OCI-LY7 (cell line): ENCODE measurements around the gene METTL1. TPM values are rescaled to one million over a fixed set of nuclear protein-coding genes. Genes with fewer than 3 reads are reported as not detected.
"Not testable (repeated sequence)": the region's sequence is repeated elsewhere in the genome, so short reads cannot be mapped to it uniquely, and the experiment has no call there.

Experiments used
- Bru-seq: library from RNA; stranded (reverse); fragments of 400-500 nt; gene quantifications from one replicate; lab custom pipeline; 2021; lab: Mats Ljungman, UMichigan
- BruChase-seq, 2 experiments: library from RNA; stranded (reverse); fragments of 400-500 nt; gene quantifications; one replicate each; lab custom pipeline; 2021; lab: Mats Ljungman, UMichigan
- BruUV-seq: library from RNA; stranded (reverse); fragments of 400-500 nt; replicated peaks from 2 replicates; lab custom pipeline; 2021; lab: Mats Ljungman, UMichigan
- CTCF ChIA-PET: fragments of 300-600 bp; sonication (Branson Sonifier 250); formaldehyde crosslinking; loops from one replicate; lab custom pipeline; 2022; ENCODE audit warnings: antibody characterized with exemption; ENCODE audit not compliant: unreplicated experiment; lab: Charles Lee
- POLR2A ChIA-PET: fragments of 300-600 bp; sonication (Branson Sonifier 250); formaldehyde crosslinking; loops from one replicate; lab custom pipeline; 2022; ENCODE audit warnings: antibody characterized with exemption; lab: Charles Lee
- DNase-seq: peaks from one replicate; pipeline ENCODE4 v3.0.0-alpha.2; 2015; ENCODE audit warnings: low spot score
- H2AFZ ChIP-seq: fragments of 200-600 bp; sonication (generic), shearing (Covaris generic); 2 replicates; pipeline ENCODE4 v1.6.1; 2014; ENCODE audit warnings: mild to moderate bottlenecking, antibody characterized with exemption, low read length, moderate library complexity
- H3K27ac ChIP-seq: fragments of 200-600 bp; sonication (generic); 2 replicates; pipeline ENCODE4 v1.5.1; 2014; ENCODE audit warnings: mixed run types, low read depth, mild to moderate bottlenecking, moderate library complexity, low read length, inconsistent platforms; ENCODE audit not compliant: poor library complexity, severe bottlenecking
- H3K36me3 ChIP-seq: fragments of 200-600 bp; sonication (generic); 2 replicates; pipeline ENCODE4 v1.6.1; 2014; ENCODE audit warnings: mild to moderate bottlenecking, antibody characterized with exemption, low read length, moderate library complexity, mixed read lengths; ENCODE audit not compliant: insufficient read depth
- H3K4me1 ChIP-seq: fragments of 200-600 bp; sonication (generic); 2 replicates; pipeline ENCODE4 v1.5.1; 2014; ENCODE audit warnings: mild to moderate bottlenecking, low read length; ENCODE audit not compliant: insufficient read depth, poor library complexity, severe bottlenecking
- H3K4me2 ChIP-seq: fragments of 200-600 bp; sonication (generic); 2 replicates; pipeline ENCODE4 v1.6.1; 2014; ENCODE audit warnings: mild to moderate bottlenecking, low read length
- H3K4me3 ChIP-seq: fragments of 200-600 bp; sonication (generic); 2 replicates; pipeline ENCODE4 v1.5.1; 2014; ENCODE audit warnings: mild to moderate bottlenecking, low read depth, low read length; ENCODE audit not compliant: poor library complexity, severe bottlenecking
- H3K79me2 ChIP-seq: fragments of 200-600 bp; sonication (generic); 2 replicates; pipeline ENCODE4 v1.6.1; 2016; ENCODE audit warnings: low read depth, mild to moderate bottlenecking, low read length, moderate library complexity, mixed read lengths; ENCODE audit not compliant: insufficient read depth
- H3K9me2 ChIP-seq: fragments of 200-600 bp; sonication (generic); 2 replicates; pipeline ENCODE4 v1.6.1; 2016; ENCODE audit warnings: mild to moderate bottlenecking, low read length, mixed read lengths; ENCODE audit not compliant: insufficient read depth
- H3K9me3 ChIP-seq: fragments of 200-600 bp; sonication (generic); 2 replicates; pipeline ENCODE4 v1.6.1; 2014; ENCODE audit warnings: mild to moderate bottlenecking, mixed run types, low read length, mixed read lengths
- H4K20me1 ChIP-seq: fragments of 200-600 bp; sonication (generic); 2 replicates; pipeline ENCODE4 v1.6.1; 2014; ENCODE audit warnings: mild to moderate bottlenecking, antibody characterized with exemption, low read length, moderate library complexity, mixed read lengths; ENCODE audit not compliant: insufficient read depth
- CTCF ChIP-seq: fragments of 200-600 bp; sonication (generic); conservative IDR thresholded peaks from 2 replicates; pipeline ENCODE4 v1.5.1; 2014; ENCODE audit warnings: mild to moderate bottlenecking, antibody characterized with exemption, low read length, moderate library complexity, mixed read lengths
- EZH2phosphoT487 ChIP-seq: fragments of 200-600 bp; sonication (generic); IDR thresholded peaks from 2 replicates; pipeline ENCODE4 v1.6.1; 2018; ENCODE audit warnings: low read depth, borderline replicate concordance, mild to moderate bottlenecking, mixed run types, antibody characterized with exemption, low read length, moderate library complexity, mixed read lengths
- intact Hi-C: fragments of 100-400 bp; cut with micrococcal nuclease; formaldehyde crosslinking; loops from one replicate; pipeline ENCODE4 v1.10.0; 2022; ENCODE audit not compliant: unreplicated experiment
- long read RNA-seq: library from polyadenylated mRNA; stranded (forward); transcript quantifications from one replicate; pipeline ENCODE4 v2.0.0, GENCODE V29; 2022
- total RNA-seq, 2 experiments: library from RNA; depleted of rRNA in 1 of 2; stranded (reverse); fragments of >200 nt in 1 of 2; shearing (Covaris generic) in 1 of 2; gene quantifications; 2 replicates each; pipeline ENCODE4 v1.2.3, GENCODE V29; 2014 to 2022

Gene METTL1
- total RNA-seq (2014; rRNA removed; shearing (Covaris generic)) (12.5 and 22.2 TPM in 2 replicates), total RNA-seq (2022) (23.6 and 27.0 TPM in 2 replicates), Bru-seq, nascent RNA (percentile 77 among the genes with signal in this experiment), BruChase-seq, experiment 1, labeled RNA remaining after a 6-hour chase (percentile 69 among the genes with signal in this experiment), BruChase-seq, experiment 2, labeled RNA remaining after a 2-hour chase (percentile 82 among the genes with signal in this experiment)
- long read RNA-seq, transcript METTL1-202 (6 exons, 2,066 nt), result major isoform, 19 of 26 reads
- long read RNA-seq, partial matches to known transcripts, result 1 of 26 reads
- long read RNA-seq, other reads (novel, unspliced or antisense), result 6 of 26 reads

- peaks cover 25% of the 10 kb centered on the region for H3K4me1 ChIP-seq
- H3K36me3 ChIP-seq, result peaks cover 32% of the 10 kb centered on the region
- H3K79me2 ChIP-seq, result peaks cover 12% of the 10 kb centered on the region; the same call in 1 of the 2 replicates
- DNase-seq, result peak; percentile 96
- no peaks in the 10 kb centered on the region for H4K20me1 ChIP-seq
- intact Hi-C loops, result no loop called here
- no TSS peak for BruUV-seq
- ChIA-PET POLR2A (interaction anchor here (0.7 to 1.3 kb wide), 7 partner anchors 9 to 130 kb away, joined by 3 to 5 read pairs (median 4); partner anchors contain the start of gene TSFM), CTCF (interaction anchor here (0.5 to 0.7 kb wide), 4 partner anchors 12 to 249 kb away, joined by 3 to 10 read pairs (median 3); no protein-coding TSS in a partner anchor)
- TF ChIP-seq EZH2phosphoT487 (no peak), CTCF (no peak)
- H3K4me2 ChIP-seq, result peak within 1 kb of the TSS; percentile 83
- peak within 1 kb of the TSS; percentile 70 for H3K27ac ChIP-seq
- no peaks in the 10 kb centered on the region for H3K9me2 ChIP-seq
- H3K4me3 ChIP-seq, result peak within 1 kb of the TSS; percentile 81
- H2AFZ ChIP-seq, result peak within 1 kb of the TSS; percentile 94
- H3K9me3 ChIP-seq, result no peaks in the 10 kb centered on the region
These were observed at the start of gene METTL1 for GRCh38 chr12:57771873-57772428. Gene METTL1 (minus strand): TSS chr12:57772105. CDS start chr12:57772083, 22 bp downstream.

DNA sequence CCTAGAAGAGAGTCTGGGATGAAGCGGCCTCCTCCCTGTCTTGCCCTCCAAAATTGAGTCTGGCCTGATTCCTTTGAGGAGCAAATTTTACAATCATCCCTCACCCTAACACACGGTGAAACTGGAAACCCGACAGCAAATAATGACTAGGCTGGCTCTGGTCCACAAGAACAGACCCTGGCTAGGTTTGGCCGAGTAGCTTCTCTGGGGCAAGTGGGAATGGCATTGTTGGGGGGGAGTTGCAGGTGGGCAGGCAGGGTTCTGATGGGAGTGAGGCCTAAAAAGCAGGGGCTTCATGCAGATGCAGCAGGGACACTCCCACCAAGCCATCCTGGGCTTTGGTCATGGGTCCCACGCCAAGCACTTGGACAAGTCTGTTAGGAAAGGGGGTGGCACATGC, 49.1 kb upstream of the METTL1 start:
- H3K9me3 ChIP-seq, POLR2A ChIA-PET, BruUV-seq, H3K27ac ChIP-seq, H2AFZ ChIP-seq, H4K20me1 ChIP-seq, H3K4me1 ChIP-seq, H3K9me2 ChIP-seq, H3K4me3 ChIP-seq, DNase-seq, H3K79me2 ChIP-seq, intact Hi-C loops, CTCF ChIA-PET, H3K4me2 ChIP-seq: not testable (repeated sequence)
- H3K36me3 ChIP-seq, result peaks cover 50% of the 10 kb centered on the region

GRCh38 chr12:57820119-57820518, 48.2 kb upstream of the METTL1 start:
- CTCF ChIA-PET, H3K27ac ChIP-seq, H3K9me3 ChIP-seq, H3K4me1 ChIP-seq, H2AFZ ChIP-seq, H4K20me1 ChIP-seq, H3K4me3 ChIP-seq, POLR2A ChIA-PET, H3K9me2 ChIP-seq, H3K4me2 ChIP-seq, DNase-seq, intact Hi-C loops, H3K79me2 ChIP-seq: not testable (repeated sequence)
- TSS peak; percentile 25 for BruUV-seq
- H3K36me3 ChIP-seq, result peaks cover 42% of the 10 kb centered on the region

- H3K4me1 ChIP-seq, H2AFZ ChIP-seq, BruUV-seq, H3K4me2 ChIP-seq, DNase-seq, H4K20me1 ChIP-seq, H3K27ac ChIP-seq, intact Hi-C loops, H3K79me2 ChIP-seq, H3K4me3 ChIP-seq, H3K9me3 ChIP-seq, H3K9me2 ChIP-seq: not testable (repeated sequence)
- ChIA-PET CTCF (interaction anchor here (1.4 kb wide), 1 partner anchor 16 kb away, joined by 4 read pairs; no protein-coding TSS in a partner anchor), POLR2A (interaction anchor here (0.7 to 1.7 kb wide), 2 partner anchors 84 to 278 kb away, joined by 4 to 5 read pairs; no protein-coding TSS in a partner anchor)
- H3K36me3 ChIP-seq, result peaks cover 20% of the 10 kb centered on the region
These were observed 46.1 kb upstream of the METTL1 start for GRCh38 chr12:57817990-57818331.
